Measurements from ENCODE around the gene HMGN3. TPM values are rescaled to one million over a fixed set of nuclear protein-coding genes. Genes with fewer than 3 reads are reported as not detected.

HMGN3 gene
- total RNA-seq, 2 donors from 2014 or later, result 25.0 to 31.5 TPM

GRCh38 chr6:79189760-79190350 is 44.6 kb downstream of the HMGN3 start:
- Mint-ChIP-seq H3K4me3 (no peak overlapping the region), H3K36me3 (ENCODE audit: low read depth) (no peaks in the 10 kb centered on the region)

GRCh38 chr6:79188885-79189480 is 45.5 kb downstream of the HMGN3 start:
- DNase-seq (no peak), ATAC-seq (no peak)
- Mint-ChIP-seq H3K36me3 (ENCODE audit: low read depth) (no peaks in the 10 kb centered on the region), H3K4me1 (no peaks in the 10 kb centered on the region), H3K27ac (no peak overlapping the region), H3K27me3 (peaks cover 14% of the 10 kb centered on the region), H3K4me3 (no peak overlapping the region)
- H3K9me3 ChIP-seq (ENCODE audit: control insufficient read depth, low read length, poor library complexity, severe bottlenecking), result no peaks in the 10 kb centered on the region

More at GRCh38 chr6:79189760-79190350, 44.6 kb downstream of the HMGN3 start:
- DNase-seq (no peak), ATAC-seq (no peak)
- no peaks in the 10 kb centered on the region for H3K9me3 ChIP-seq (ENCODE audit: control insufficient read depth, low read length, poor library complexity, severe bottlenecking)
- Mint-ChIP-seq H3K4me1 (no peaks in the 10 kb centered on the region), H3K27me3 (peaks cover 14% of the 10 kb centered on the region), H3K27ac (no peak overlapping the region)

GRCh38 chr6:79188107-79188506 is 46.4 kb downstream of the HMGN3 start:
- peaks cover 14% of the 10 kb centered on the region for H3K27me3 Mint-ChIP-seq
- H3K36me3 Mint-ChIP-seq (ENCODE audit: low read depth), result no peaks in the 10 kb centered on the region
- no peaks in the 10 kb centered on the region for H3K4me1 Mint-ChIP-seq
- DNase-seq, result no peak
- no peak overlapping the region for H3K27ac Mint-ChIP-seq
- ATAC-seq, result no peak
- H3K9me3 ChIP-seq (ENCODE audit: control insufficient read depth, low read length, poor library complexity, severe bottlenecking), result no peaks in the 10 kb centered on the region
- H3K4me3 Mint-ChIP-seq, result no peak overlapping the region

DNA sequence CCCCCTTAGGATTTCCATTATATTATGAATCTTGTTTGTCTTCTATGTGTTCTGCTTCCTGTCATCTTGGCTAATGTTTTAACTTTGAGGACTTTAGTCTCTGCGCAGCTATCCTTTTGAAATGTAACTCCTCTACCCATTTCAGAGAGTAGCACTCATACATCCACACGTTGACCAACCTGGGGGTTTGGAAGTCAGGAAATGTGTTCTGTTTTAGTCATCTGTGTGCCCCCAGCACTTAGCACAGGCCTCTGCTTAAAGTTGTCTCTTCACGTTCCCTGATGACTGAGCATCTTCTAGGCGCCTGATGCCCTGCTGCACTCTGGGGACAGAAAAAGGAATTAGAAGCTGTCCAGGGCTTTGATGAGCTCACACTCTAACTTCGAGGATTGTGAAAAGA is 47.9 kb downstream of the HMGN3 start:
- H3K4me3 Mint-ChIP-seq, result no peak overlapping the region
- H3K27me3 Mint-ChIP-seq, result peaks cover 23% of the 10 kb centered on the region
- no peak overlapping the region for H3K27ac Mint-ChIP-seq

GRCh38 chr6:79184641-79185040 is 49.8 kb downstream of the HMGN3 start:
- no peak overlapping the region for H3K27ac Mint-ChIP-seq
- DNase-seq (no peak), ATAC-seq (no peak)
- H3K4me3 Mint-ChIP-seq, result no peak overlapping the region
- H3K4me1 Mint-ChIP-seq, result no peaks in the 10 kb centered on the region
- H3K36me3 Mint-ChIP-seq (ENCODE audit: low read depth), result no peaks in the 10 kb centered on the region
- H3K9me3 ChIP-seq (ENCODE audit: control insufficient read depth, low read length, poor library complexity, severe bottlenecking), result no peaks in the 10 kb centered on the region
- H3K27me3 Mint-ChIP-seq, result peaks cover 23% of the 10 kb centered on the region

More for the DNA sequence above, 47.9 kb downstream of the HMGN3 start:
- no peak for DNase-seq
- H3K9me3 ChIP-seq (ENCODE audit: control insufficient read depth, low read length, poor library complexity, severe bottlenecking), result no peaks in the 10 kb centered on the region
- H3K36me3 Mint-ChIP-seq (ENCODE audit: low read depth), result no peaks in the 10 kb centered on the region
- ATAC-seq, result no peak
- no peaks in the 10 kb centered on the region for H3K4me1 Mint-ChIP-seq

DNA sequence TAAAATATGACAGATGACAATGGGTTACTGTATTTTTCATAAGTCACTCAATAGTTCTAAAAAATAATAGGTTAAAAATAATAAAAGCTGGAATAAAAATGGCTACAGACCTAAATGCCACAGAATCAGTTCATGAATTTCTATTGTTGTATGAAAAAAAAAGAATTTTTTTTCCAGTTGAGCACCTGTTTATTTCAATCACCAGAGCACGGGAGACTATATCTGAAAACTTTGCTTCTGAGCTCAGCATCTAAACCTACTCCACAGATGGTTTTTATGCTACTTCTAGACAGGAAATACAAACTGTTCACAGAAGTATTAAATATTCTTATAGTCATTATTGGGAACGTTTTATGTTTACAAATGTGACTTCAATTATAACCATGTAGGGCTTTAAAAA is 50.4 kb downstream of the HMGN3 start:
- no peaks in the 10 kb centered on the region for H3K9me3 ChIP-seq (ENCODE audit: control insufficient read depth, low read length, poor library complexity, severe bottlenecking)
- Mint-ChIP-seq H3K36me3 (ENCODE audit: low read depth) (no peaks in the 10 kb centered on the region), H3K4me3 (no peak overlapping the region), H3K4me1 (no peaks in the 10 kb centered on the region), H3K27ac (no peak overlapping the region), H3K27me3 (peaks cover 20% of the 10 kb centered on the region)
- ATAC-seq, result no peak
- DNase-seq, result no peak

DNA sequence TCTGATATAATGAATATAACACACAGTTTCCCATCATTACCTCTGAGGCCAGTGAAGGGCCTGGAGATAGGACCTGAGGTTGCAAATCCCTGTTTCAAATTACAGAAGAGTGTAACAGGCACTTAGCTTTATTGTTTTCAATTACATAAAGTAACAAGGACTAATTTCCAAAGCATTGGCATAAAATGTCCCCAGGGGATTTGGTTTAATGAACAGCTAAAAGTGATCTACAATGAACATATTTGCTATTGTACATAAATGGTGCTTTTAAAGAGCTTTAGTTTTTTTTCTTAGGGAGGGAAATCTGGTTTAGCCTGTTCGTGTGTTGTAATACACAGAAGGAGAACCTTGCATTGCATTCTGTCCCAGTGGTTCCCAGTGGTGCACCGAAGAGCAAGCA is 54.4 kb downstream of the HMGN3 start:
- Mint-ChIP-seq H3K27me3 (peaks cover 9% of the 10 kb centered on the region), H3K4me3 (no peak overlapping the region), H3K4me1 (no peaks in the 10 kb centered on the region), H3K27ac (no peak overlapping the region), H3K36me3 (ENCODE audit: low read depth) (no peaks in the 10 kb centered on the region)
- H3K9me3 ChIP-seq (ENCODE audit: control insufficient read depth, low read length, poor library complexity, severe bottlenecking), result no peaks in the 10 kb centered on the region
- no peak for DNase-seq
- no peak for ATAC-seq

DNA sequence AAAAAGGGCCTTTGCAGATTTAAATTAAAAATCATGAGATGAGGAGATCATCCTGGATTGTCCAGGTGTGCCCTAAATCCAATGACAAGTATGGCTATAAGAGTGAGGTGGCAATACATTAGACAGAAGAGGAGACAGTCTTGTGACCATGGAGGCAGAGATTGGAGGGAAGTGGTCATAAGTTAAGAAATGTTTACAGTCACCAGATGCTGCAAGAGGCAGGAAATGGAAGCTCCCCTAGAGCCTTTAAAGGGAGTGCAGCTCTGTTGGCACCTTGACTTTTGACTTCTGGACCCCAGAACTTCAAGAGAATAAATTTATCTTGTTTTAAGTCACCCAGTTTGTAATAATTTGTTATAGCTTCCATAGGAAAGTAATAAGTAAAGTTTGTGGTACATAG is 61.1 kb downstream of the HMGN3 start:
- Mint-ChIP-seq H3K36me3 (ENCODE audit: low read depth) (no peaks in the 10 kb centered on the region), H3K4me3 (no peak overlapping the region), H3K27me3 (peaks cover 17% of the 10 kb centered on the region), H3K4me1 (no peaks in the 10 kb centered on the region), H3K27ac (no peak overlapping the region)
- H3K9me3 ChIP-seq (ENCODE audit: control insufficient read depth, low read length, poor library complexity, severe bottlenecking), result no peaks in the 10 kb centered on the region
- DNase-seq (no peak), ATAC-seq (no peak)

DNA sequence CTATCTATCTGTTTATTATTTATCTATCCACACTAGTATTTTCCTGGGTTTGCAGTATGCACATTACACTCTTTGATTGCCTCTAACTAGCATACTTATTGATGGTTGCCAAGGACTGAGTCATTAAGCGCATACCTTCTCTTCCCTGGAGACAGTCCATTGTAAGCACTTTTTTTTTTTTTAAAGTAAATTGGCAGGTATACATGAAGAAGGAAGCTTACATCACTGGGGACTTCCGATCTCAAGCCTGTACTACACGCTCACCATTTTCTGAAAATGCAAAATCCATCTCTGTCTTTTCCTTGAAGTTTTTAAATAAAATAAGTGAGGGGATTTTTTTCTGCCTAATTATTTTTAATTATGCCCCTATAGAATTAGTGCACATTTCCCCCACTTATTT is 63.5 kb downstream of the HMGN3 start:
- no peaks in the 10 kb centered on the region for H3K9me3 ChIP-seq (ENCODE audit: control insufficient read depth, low read length, poor library complexity, severe bottlenecking)
- peaks cover 17% of the 10 kb centered on the region for H3K27me3 Mint-ChIP-seq
- H3K4me1 Mint-ChIP-seq, result no peaks in the 10 kb centered on the region
- H3K4me3 Mint-ChIP-seq, result no peak overlapping the region
- no peak for DNase-seq
- no peak overlapping the region for H3K27ac Mint-ChIP-seq
- ATAC-seq, result no peak
- H3K36me3 Mint-ChIP-seq (ENCODE audit: low read depth), result no peaks in the 10 kb centered on the region

- no peak for ATAC-seq
- Mint-ChIP-seq H3K27ac (no peak overlapping the region), H3K27me3 (peaks cover 17% of the 10 kb centered on the region), H3K4me1 (no peaks in the 10 kb centered on the region), H3K36me3 (ENCODE audit: low read depth) (no peaks in the 10 kb centered on the region), H3K4me3 (no peak overlapping the region)
- no peaks in the 10 kb centered on the region for H3K9me3 ChIP-seq (ENCODE audit: control insufficient read depth, low read length, poor library complexity, severe bottlenecking)
- no peak for DNase-seq
Observed at GRCh38 chr6:79170431-79170830, 64.1 kb downstream of the HMGN3 start.

DNA sequence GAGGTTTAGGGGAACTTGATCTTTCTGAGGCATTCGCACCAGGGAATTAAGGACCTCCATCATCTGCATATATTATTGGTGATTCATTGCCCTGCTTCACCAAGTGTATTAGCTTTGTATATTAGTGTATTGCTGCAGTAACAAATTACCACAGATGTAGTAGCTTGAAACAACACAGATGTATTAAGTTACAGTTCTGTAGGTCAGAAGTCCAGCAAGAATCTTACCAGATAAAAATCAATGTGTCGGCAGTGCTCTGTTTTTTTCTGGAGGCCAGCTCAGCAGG is 65.8 kb downstream of the HMGN3 start:
- H3K9me3 ChIP-seq (ENCODE audit: control insufficient read depth, low read length, poor library complexity, severe bottlenecking), result no peaks in the 10 kb centered on the region
- peaks cover 17% of the 10 kb centered on the region for H3K27me3 Mint-ChIP-seq
- H3K36me3 Mint-ChIP-seq (ENCODE audit: low read depth), result no peaks in the 10 kb centered on the region
- ATAC-seq (no peak), DNase-seq (no peak)
- H3K4me1 Mint-ChIP-seq, result no peaks in the 10 kb centered on the region
- no peak overlapping the region for H3K4me3 Mint-ChIP-seq
- no peak overlapping the region for H3K27ac Mint-ChIP-seq

- Mint-ChIP-seq H3K27ac (no peak overlapping the region), H3K36me3 (ENCODE audit: low read depth) (no peaks in the 10 kb centered on the region), H3K4me1 (no peaks in the 10 kb centered on the region), H3K27me3 (peaks cover 15% of the 10 kb centered on the region), H3K4me3 (no peak overlapping the region)
- ATAC-seq (no peak), DNase-seq (no peak)
- H3K9me3 ChIP-seq (ENCODE audit: control insufficient read depth, low read length, poor library complexity, severe bottlenecking), result no peaks in the 10 kb centered on the region
Observed at GRCh38 chr6:79167931-79168694, 66.4 kb downstream of the HMGN3 start.

- Mint-ChIP-seq H3K27me3 (peaks cover 13% of the 10 kb centered on the region), H3K36me3 (ENCODE audit: low read depth) (no peaks in the 10 kb centered on the region), H3K4me3 (no peak overlapping the region), H3K27ac (no peak overlapping the region), H3K4me1 (peaks cover 4% of the 10 kb centered on the region)
- no peak for DNase-seq
- H3K9me3 ChIP-seq (ENCODE audit: control insufficient read depth, low read length, poor library complexity, severe bottlenecking), result no peaks in the 10 kb centered on the region
- no peak for ATAC-seq
Observed at GRCh38 chr6:79159846-79160245, 74.6 kb downstream of the HMGN3 start.

Measured in T-helper 17 cell (primary cell).